ENCODE results near the gene CDHR2.

- TF ChIP-seq RAD21 (IDR thresholded peaks at IDR 0.05; ENCODE audit: low read depth) (no peak), POLR2A (IDR thresholded peaks at IDR 0.05; ENCODE audit: borderline replicate concordance, extremely low read depth, insufficient read depth, insufficient read length) (no peak), ATF3 (IDR thresholded peaks at IDR 0.05) (no peak), CTCF (IDR thresholded peaks at IDR 0.05 in 2 of 3, conservative IDR thresholded peaks at IDR 0.05 in 1 of 3; ENCODE audit: borderline replicate concordance in 1 of 3, insufficient read depth in 1 of 3, low read depth in 2 of 3, low read length in 2 of 3) (no peak), CEBPB (IDR thresholded peaks at IDR 0.05; ENCODE audit: low read depth) (no peak)
Observed at GRCh38 chr5:176545737-176546509, 3.2 kb upstream of the CDHR2 start.

Measured in HCT116 (cell line).